HL-60 (cell line): ENCODE measurements around the gene EFHC1.

Experiments used
- CTCF ChIP-seq: IDR thresholded peaks from one replicate; pipeline ENCODE4 v1.5.1; 2011; ENCODE audit warnings: low read length, control low read depth, inconsistent platforms; ENCODE audit not compliant: insufficient read depth
- GABPA ChIP-seq: IDR thresholded peaks from 2 replicates; pipeline ENCODE4 v1.6.1; 2012; ENCODE audit warnings: low read depth
- POLR2AphosphoS5 ChIP-seq: IDR thresholded peaks from 2 replicates; pipeline ENCODE4 v1.6.1; 2012; ENCODE audit warnings: low read depth
- REST ChIP-seq: IDR thresholded peaks from 2 replicates; pipeline ENCODE4 v1.6.1; 2012; ENCODE audit warnings: low read depth; ENCODE audit not compliant: insufficient replicate concordance
- SPI1 ChIP-seq: IDR thresholded peaks from 2 replicates; pipeline ENCODE4 v1.6.1; 2012; ENCODE audit warnings: low read depth, mild to moderate bottlenecking, borderline replicate concordance

GRCh38 chr6:52416629-52417151 lies 3.5 kb upstream of the EFHC1 start:
- TF ChIP-seq CTCF (peak; percentile 60), GABPA (no peak), POLR2AphosphoS5 (no peak), REST (no peak), SPI1 (no peak)
